ENCODE measurements around the gene NUP210. TPM values are rescaled to one million over a fixed set of nuclear protein-coding genes. Genes with fewer than 3 reads are reported as not detected.
A peak's percentile ranks its signal among the peaks of the same experiment; 100 is the strongest.

NUP210 gene
- total and polyA plus RNA-seq, 2 of the 13 experiments (the other 11 are each of a cell fraction or from before 2014, with no cell fraction given) = 31.6 to 35.2 TPM

- H4K20me1 ChIP-seq (ENCODE audit: insufficient read depth, low read length) = peaks cover 4% of the 10 kb centered on the region; the same call in 1 of the 2 replicates
- 93% methylated on average over 6 of the region's 6 CpGs for WGBS (ENCODE audit: low lambda C conversion rate)
- no peak overlapping the region for H2AFZ ChIP-seq (ENCODE audit: low read length)
- H3K9ac ChIP-seq (ENCODE audit: insufficient read depth, low read depth, low read length) = no peak overlapping the region
- H3K36me3 ChIP-seq (replicated peaks in 1 of 2; ENCODE audit: control insufficient read depth in 1 of 2, insufficient read depth in 2 of 2, low read length in 2 of 2) = peaks cover 1 to 8% of the 10 kb centered on the region in 2 experiments; a peak in 3 of 5 replicates
- in situ Hi-C loops (cut with HindIII; ENCODE audit: extremely low pct_ligation_motif_present, low pct_unique_long_range_greater_than_20kb) = no loop called here
- no peak for DNase-seq (ENCODE audit: low spot score)
- peaks cover 75% of the 10 kb centered on the region for H3K4me1 ChIP-seq (ENCODE audit: insufficient read depth, low read length)
- H3K79me2 ChIP-seq (ENCODE audit: insufficient read depth, low read length) = peaks cover 64% of the 10 kb centered on the region
- FAIRE-seq = no peak
- H3K27ac ChIP-seq (ENCODE audit: extremely low read length, insufficient read depth, low read length) = no peak overlapping the region
- TF ChIP-seq ATRX (CRISPR knock-in tag; IDR thresholded peaks at IDR 0.05; ENCODE audit: borderline replicate concordance) (no peak), ZNF280B (CRISPR knock-in tag; IDR thresholded peaks at IDR 0.05; ENCODE audit: borderline replicate concordance) (no peak), NFE2L2 (IDR thresholded peaks at IDR 0.05; ENCODE audit: low read length) (no peak), SALL1 (CRISPR knock-in tag; IDR thresholded peaks at IDR 0.05) (no peak), SIN3B (IDR thresholded peaks at IDR 0.05; ENCODE audit: low read length) (no peak), ATF3 (CRISPR knock-in tag; IDR thresholded peaks at IDR 0.05) (no peak), FOXK2 (IDR thresholded peaks at IDR 0.05) (no peak)
- CTCF ChIA-PET (ENCODE audit: low intra/inter-chr PET ratio, low total read pairs) = no interaction called here
- H3K27me3 ChIP-seq (ENCODE audit: control insufficient read depth in 1 of 2, insufficient read depth in 2 of 2, low read length in 2 of 2) = no peaks in the 10 kb centered on the region; a peak in 1 of 5 replicates
- intact Hi-C loops (cut with micrococcal nuclease; ENCODE audit: unreplicated experiment) = loop anchor here (5.0 kb wide), 1 partner anchor 35 kb away; no protein-coding TSS in a partner anchor
- H3K4me3 ChIP-seq (replicated peaks in 1 of 3; ENCODE audit: insufficient read depth in 1 of 3, low read depth in 2 of 3, low read length in 3 of 3) = no peak overlapping the region
- H3K9me3 ChIP-seq (ENCODE audit: low read length) = no peaks in the 10 kb centered on the region
- ATAC-seq = no peak
- TSS peak; percentile 42 for BruUV-seq (replicated peaks)
- no peak overlapping the region for H3K4me2 ChIP-seq (ENCODE audit: low read depth, low read length)
- POLR2A ChIA-PET = interaction anchor here (1.5 kb wide), 1 partner anchor 34 kb away, joined by 3 read pairs; no protein-coding TSS in a partner anchor
These were observed 2.8 kb downstream of the NUP210 start for GRCh38 chr3:13417166-13417947.

Data from HepG2 (cell line).